SK-N-SH treated with all-trans-retinoic acid at 6 μM for 48 hours (cell line): ENCODE data around the gene ETDC.

Experiments used
- RARB ChIP-seq: fragments of 250-450 bp; sonication (Bioruptor Pico); IDR thresholded peaks from 2 replicates; pipeline ENCODE4 v1.8.0; 2021; ENCODE audit warnings: mild to moderate bottlenecking, moderate library complexity
- ZNF565 ChIP-seq: fragments of 450-650 bp; formaldehyde crosslinking; conservative IDR thresholded peaks from 2 replicates; pipeline ENCODE4 v1.5.0; 2020; ENCODE audit warnings: low read depth, mild to moderate bottlenecking, moderate library complexity
- ZNF70 ChIP-seq: fragments of 450-650 bp; formaldehyde crosslinking; IDR thresholded peaks from 2 replicates; pipeline ENCODE4 v1.5.0; 2020; ENCODE audit warnings: mild to moderate bottlenecking, moderate library complexity
- ZNF8 ChIP-seq: fragments of 450-650 bp; formaldehyde crosslinking; IDR thresholded peaks from 2 replicates; pipeline ENCODE4 v1.5.0; 2020; ENCODE audit warnings: mild to moderate bottlenecking, moderate library complexity
- TF ChIP-seq, protein P1 (sequence below): fragments of 250-450 bp; sonication (Bioruptor Pico); IDR thresholded peaks from 2 replicates; pipeline ENCODE4 v1.5.0; 2020; ENCODE audit warnings: mild to moderate bottlenecking, moderate library complexity

DNA sequence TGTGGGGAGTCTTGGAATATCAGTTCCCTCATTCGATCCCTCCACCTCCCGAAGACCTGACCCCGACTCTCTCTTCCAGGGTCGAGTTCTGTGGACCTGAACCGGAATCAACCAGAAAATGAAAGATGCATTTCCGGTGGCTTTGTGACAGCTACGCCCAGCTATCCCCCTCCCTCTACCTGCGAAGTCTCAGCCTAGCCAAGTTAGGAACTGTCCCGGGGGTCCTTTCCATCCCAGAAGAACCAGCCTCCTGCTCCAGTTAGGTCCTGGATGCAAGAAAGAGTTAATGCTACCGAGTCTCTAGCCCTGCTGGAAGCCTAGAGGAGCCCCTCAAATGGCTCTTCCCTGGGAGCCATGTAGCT, 13.4 kb upstream of the ETDC start:
- TF ChIP-seq, protein P1, sequence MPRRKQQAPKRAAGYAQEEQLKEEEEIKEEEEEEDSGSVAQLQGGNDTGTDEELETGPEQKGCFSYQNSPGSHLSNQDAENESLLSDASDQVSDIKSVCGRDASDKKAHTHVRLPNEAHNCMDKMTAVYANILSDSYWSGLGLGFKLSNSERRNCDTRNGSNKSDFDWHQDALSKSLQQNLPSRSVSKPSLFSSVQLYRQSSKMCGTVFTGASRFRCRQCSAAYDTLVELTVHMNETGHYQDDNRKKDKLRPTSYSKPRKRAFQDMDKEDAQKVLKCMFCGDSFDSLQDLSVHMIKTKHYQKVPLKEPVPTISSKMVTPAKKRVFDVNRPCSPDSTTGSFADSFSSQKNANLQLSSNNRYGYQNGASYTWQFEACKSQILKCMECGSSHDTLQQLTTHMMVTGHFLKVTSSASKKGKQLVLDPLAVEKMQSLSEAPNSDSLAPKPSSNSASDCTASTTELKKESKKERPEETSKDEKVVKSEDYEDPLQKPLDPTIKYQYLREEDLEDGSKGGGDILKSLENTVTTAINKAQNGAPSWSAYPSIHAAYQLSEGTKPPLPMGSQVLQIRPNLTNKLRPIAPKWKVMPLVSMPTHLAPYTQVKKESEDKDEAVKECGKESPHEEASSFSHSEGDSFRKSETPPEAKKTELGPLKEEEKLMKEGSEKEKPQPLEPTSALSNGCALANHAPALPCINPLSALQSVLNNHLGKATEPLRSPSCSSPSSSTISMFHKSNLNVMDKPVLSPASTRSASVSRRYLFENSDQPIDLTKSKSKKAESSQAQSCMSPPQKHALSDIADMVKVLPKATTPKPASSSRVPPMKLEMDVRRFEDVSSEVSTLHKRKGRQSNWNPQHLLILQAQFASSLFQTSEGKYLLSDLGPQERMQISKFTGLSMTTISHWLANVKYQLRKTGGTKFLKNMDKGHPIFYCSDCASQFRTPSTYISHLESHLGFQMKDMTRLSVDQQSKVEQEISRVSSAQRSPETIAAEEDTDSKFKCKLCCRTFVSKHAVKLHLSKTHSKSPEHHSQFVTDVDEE (CRISPR knock-in tag): no peak
- TF ChIP-seq ZNF8 (CRISPR knock-in tag): no peak
- TF ChIP-seq RARB (CRISPR knock-in tag): no peak
- no peak for TF ChIP-seq ZNF565 (CRISPR knock-in tag)
- no peak for TF ChIP-seq ZNF70 (CRISPR knock-in tag)
